HepG2 (cell line): Measurements from ENCODE around the gene KRTAP12-1. TPM values are rescaled to one million over a fixed set of nuclear protein-coding genes. Genes with fewer than 3 reads are reported as not detected.
A peak's percentile ranks its signal among the peaks of the same experiment; 100 is the strongest.

ENCODE experiments used
- CAMTA2 ChIP-seq: sonication (generic); formaldehyde crosslinking; IDR thresholded peaks from 2 replicates; pipeline ENCODE4 v1.4.0; 2020; ENCODE audit warnings: mild to moderate bottlenecking, missing genetic modification reagents, borderline replicate concordance
- IRX3 ChIP-seq: sonication (generic); formaldehyde crosslinking; IDR thresholded peaks from 2 replicates; pipeline ENCODE4 v1.8.1; 2023; ENCODE audit warnings: mild to moderate bottlenecking, low read depth, missing genetic modification reagents, borderline replicate concordance
- KLF16 ChIP-seq, 2 experiments: sonication (generic) in 1 of 2; formaldehyde crosslinking in 1 of 2; IDR thresholded peaks; 2 replicates each; pipeline versions ENCODE4 v1.6.1 to v1.8.0; 2016 to 2023; ENCODE audit warnings: missing genetic modification reagents in 2 of 2, missing compliant biosample characterization in 1 of 2
- MYNN ChIP-seq: sonication (generic); formaldehyde crosslinking; IDR thresholded peaks from 2 replicates; pipeline ENCODE4 v1.4.0; 2020; ENCODE audit warnings: mild to moderate bottlenecking, low read depth, missing genetic modification reagents
- NR1H2 ChIP-seq: sonication (generic); formaldehyde crosslinking; IDR thresholded peaks from 2 replicates; pipeline ENCODE4 v1.8.1; 2022; ENCODE audit warnings: low read depth, missing genetic modification reagents, borderline replicate concordance
- NR2F1 ChIP-seq, 2 experiments: fragments of 450-650 bp in 1 of 2; formaldehyde crosslinking in 1 of 2; IDR thresholded peaks; 2 replicates each; pipeline versions ENCODE4 v1.5.0 to v1.6.1; 2016 to 2020; ENCODE audit warnings: mild to moderate bottlenecking in 1 of 2, missing compliant biosample characterization in 1 of 2, missing genetic modification reagents in 1 of 2, moderate library complexity in 1 of 2
- POLR2AphosphoS2 ChIP-seq: IDR thresholded peaks from 2 replicates; pipeline ENCODE4 v1.6.1; 2011; ENCODE audit warnings: low read depth, low read length, improper control_type of control experiment
- RFX5 ChIP-seq: IDR thresholded peaks from 2 replicates; pipeline ENCODE4 v1.6.1; 2011; ENCODE audit warnings: low read depth, low read length, improper control_type of control experiment
- SOX5 ChIP-seq: IDR thresholded peaks from 2 replicates; pipeline ENCODE4 v1.6.1; 2016; ENCODE audit warnings: borderline replicate concordance
- STAG1 ChIP-seq: sonication (generic); formaldehyde crosslinking; IDR thresholded peaks from 2 replicates; pipeline ENCODE4 v1.4.0; 2020; ENCODE audit warnings: missing genetic modification reagents
- ZBTB7A ChIP-seq: sonication (generic); formaldehyde crosslinking; IDR thresholded peaks from 2 replicates; pipeline ENCODE4 v1.8.0; 2022; ENCODE audit warnings: mild to moderate bottlenecking, missing genetic modification reagents
- ZNF543 ChIP-seq: sonication (generic); formaldehyde crosslinking; IDR thresholded peaks from 2 replicates; pipeline ENCODE4 v1.4.0; 2020; ENCODE audit warnings: mild to moderate bottlenecking, missing genetic modification reagents
- ZNF776 ChIP-seq: sonication (generic); formaldehyde crosslinking; IDR thresholded peaks from 2 replicates; pipeline ENCODE4 v1.4.0; 2020; ENCODE audit warnings: mild to moderate bottlenecking, missing genetic modification reagents
- ZNF790 ChIP-seq: sonication (generic); formaldehyde crosslinking; IDR thresholded peaks from 2 replicates; pipeline ENCODE4 v1.8.0; 2022; ENCODE audit warnings: missing genetic modification reagents, mild to moderate bottlenecking, borderline replicate concordance
- ZSCAN30 ChIP-seq: sonication (generic); formaldehyde crosslinking; IDR thresholded peaks from 2 replicates; pipeline ENCODE4 v1.5.0; 2020; ENCODE audit warnings: mild to moderate bottlenecking, missing genetic modification reagents
- polyA plus RNA-seq, 8 experiments: library from polyadenylated mRNA; depleted of rRNA in 3 of 8; stranded (reverse) in 7 of 8; unstranded in 1 of 8; fragments of >200 nt; fragmentation: Illumina TruSeq in 4 of 8; extraction: Trizol in 4 of 8; gene quantifications; 2 replicates each; pipeline versions ENCODE4 v1.2.1 to v1.2.3, GENCODE V29; 2011 to 2016; ENCODE audit warnings: low read depth in 4 of 8, missing spikeins in 1 of 8, mixed read lengths in 1 of 8; ENCODE audit not compliant: insufficient read depth in 1 of 8
- total RNA-seq, 5 experiments: library from RNA; depleted of rRNA; stranded (reverse); fragments of >200 nt; fragmentation: Illumina TruSeq; extraction: Trizol; gene quantifications; 2 replicates each; pipeline ENCODE4 v1.2.3, GENCODE V29; 2016; ENCODE audit warnings: low read depth in 1 of 5
- TF ChIP-seq, protein P1 (sequence below): sonication (generic); formaldehyde crosslinking; IDR thresholded peaks from 2 replicates; pipeline ENCODE4 v1.4.0; 2020; ENCODE audit warnings: missing genetic modification reagents
- TF ChIP-seq, protein P2 (sequence below): sonication (generic); formaldehyde crosslinking; IDR thresholded peaks from 2 replicates; pipeline ENCODE4 v1.4.0; 2020; ENCODE audit warnings: missing genetic modification reagents
- TF ChIP-seq, protein P3 (sequence below): sonication (generic); formaldehyde crosslinking; IDR thresholded peaks from 2 replicates; pipeline ENCODE4 v1.8.1; 2023; ENCODE audit warnings: mild to moderate bottlenecking, moderate library complexity, missing genetic modification reagents
- TF ChIP-seq, protein P4 (sequence below): fragments of 450-650 bp; IDR thresholded peaks from 2 replicates; pipeline ENCODE4 v1.6.1; 2017
- TF ChIP-seq, protein P5 (sequence below): sonication (generic); formaldehyde crosslinking; conservative IDR thresholded peaks from 2 replicates; pipeline ENCODE4 v1.4.0; 2020; ENCODE audit warnings: missing genetic modification reagents
- TF ChIP-seq, protein P6 (sequence below): sonication (generic); formaldehyde crosslinking; IDR thresholded peaks from 2 replicates; pipeline ENCODE4 v1.8.0; 2022; ENCODE audit warnings: missing genetic modification reagents, mild to moderate bottlenecking, inconsistent platforms, borderline replicate concordance

The KRTAP12-1 gene
- total and polyA plus RNA-seq, 2 of the 13 experiments (the other 11 are each of a cell fraction or from before 2014, with no cell fraction given), result not detected

DNA sequence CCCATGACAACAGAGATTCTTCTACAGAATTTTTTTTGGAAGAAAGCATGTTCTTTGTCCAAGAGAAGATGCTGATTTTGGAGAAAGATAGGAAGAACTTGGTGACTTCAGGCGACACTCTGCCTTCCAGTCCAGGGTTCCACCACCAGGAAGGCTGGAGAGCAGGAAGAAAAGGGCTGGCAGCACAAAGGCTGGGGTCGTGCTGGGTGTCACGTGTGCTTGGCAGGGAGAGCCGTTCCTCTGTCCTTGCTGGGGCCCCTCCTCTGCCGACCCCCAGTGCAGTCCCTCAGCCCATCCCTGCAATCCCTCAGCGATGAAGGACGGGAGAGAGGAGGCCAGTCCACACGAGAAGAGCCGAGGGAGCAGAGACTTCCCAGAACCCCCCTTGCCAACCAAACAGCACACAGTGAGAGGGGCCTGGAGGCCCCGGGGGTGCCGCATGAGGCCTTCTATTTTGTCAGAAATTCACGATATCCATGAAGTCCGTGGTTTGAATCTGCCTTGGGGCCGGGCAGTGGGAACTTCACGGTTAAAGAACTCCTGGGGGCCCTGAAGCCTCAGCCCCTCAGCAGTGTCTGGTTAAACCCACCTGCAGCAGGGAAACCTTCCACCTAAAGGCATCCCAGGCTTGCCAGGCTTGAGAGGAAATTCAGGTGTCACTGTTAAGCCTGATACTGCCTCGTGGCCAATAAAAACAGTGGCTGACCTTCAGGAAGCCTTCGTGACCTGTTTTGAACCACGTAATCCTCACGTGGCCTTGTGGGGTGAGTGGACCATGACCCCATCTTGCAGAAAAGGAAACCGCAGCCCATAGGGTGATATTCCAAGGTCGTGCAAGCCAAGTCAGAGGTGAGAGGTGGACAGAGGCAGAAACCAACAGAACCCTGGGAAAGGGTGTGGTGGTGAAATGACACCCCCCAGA is 18.4 kb upstream of the KRTAP12-1 start (continued):
- no peak for TF ChIP-seq CAMTA2 (CRISPR knock-in tag)
- TF ChIP-seq, protein P1, sequence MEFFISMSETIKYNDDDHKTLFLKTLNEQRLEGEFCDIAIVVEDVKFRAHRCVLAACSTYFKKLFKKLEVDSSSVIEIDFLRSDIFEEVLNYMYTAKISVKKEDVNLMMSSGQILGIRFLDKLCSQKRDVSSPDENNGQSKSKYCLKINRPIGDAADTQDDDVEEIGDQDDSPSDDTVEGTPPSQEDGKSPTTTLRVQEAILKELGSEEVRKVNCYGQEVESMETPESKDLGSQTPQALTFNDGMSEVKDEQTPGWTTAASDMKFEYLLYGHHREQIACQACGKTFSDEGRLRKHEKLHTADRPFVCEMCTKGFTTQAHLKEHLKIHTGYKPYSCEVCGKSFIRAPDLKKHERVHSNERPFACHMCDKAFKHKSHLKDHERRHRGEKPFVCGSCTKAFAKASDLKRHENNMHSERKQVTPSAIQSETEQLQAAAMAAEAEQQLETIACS (CRISPR knock-in tag), result no peak
- TF ChIP-seq, protein P2, sequence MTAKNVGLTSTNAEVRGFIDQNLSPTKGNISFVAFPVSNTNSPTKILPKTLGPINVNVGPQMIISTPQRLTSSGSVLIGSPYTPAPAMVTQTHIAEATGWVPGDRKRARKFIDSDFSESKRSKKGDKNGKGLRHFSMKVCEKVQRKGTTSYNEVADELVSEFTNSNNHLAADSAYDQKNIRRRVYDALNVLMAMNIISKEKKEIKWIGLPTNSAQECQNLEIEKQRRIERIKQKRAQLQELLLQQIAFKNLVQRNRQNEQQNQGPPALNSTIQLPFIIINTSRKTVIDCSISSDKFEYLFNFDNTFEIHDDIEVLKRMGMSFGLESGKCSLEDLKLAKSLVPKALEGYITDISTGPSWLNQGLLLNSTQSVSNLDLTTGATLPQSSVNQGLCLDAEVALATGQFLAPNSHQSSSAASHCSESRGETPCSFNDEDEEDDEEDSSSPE (CRISPR knock-in tag), result peak; percentile 41; the same call in 1 of the 2 replicates
- TF ChIP-seq POLR2AphosphoS2, result no peak
- no peak for TF ChIP-seq ZSCAN30 (CRISPR knock-in tag)
- no peak for TF ChIP-seq ZNF543
- TF ChIP-seq, protein P3, sequence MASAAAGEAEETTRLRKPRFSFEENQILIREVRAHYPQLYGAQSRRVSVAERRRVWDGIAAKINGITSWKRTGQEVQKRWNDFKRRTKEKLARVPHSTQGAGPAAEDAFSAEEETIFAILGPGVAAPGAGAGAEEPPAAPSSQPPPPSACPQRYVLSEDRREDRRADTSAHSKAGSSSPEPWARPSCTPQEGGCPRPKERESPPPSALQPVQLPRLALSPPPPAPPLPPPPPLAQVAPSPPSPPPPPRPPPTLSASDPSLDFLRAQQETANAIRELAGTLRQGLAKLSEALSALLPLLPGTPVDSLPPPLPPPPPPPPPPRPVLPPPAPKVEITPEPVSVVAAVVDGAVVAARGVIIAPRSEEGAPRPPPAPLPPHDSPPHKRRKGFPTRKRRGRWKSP (CRISPR knock-in tag), result no peak
- no peak for TF ChIP-seq ZNF790 (CRISPR knock-in tag)
- TF ChIP-seq, protein P4, sequence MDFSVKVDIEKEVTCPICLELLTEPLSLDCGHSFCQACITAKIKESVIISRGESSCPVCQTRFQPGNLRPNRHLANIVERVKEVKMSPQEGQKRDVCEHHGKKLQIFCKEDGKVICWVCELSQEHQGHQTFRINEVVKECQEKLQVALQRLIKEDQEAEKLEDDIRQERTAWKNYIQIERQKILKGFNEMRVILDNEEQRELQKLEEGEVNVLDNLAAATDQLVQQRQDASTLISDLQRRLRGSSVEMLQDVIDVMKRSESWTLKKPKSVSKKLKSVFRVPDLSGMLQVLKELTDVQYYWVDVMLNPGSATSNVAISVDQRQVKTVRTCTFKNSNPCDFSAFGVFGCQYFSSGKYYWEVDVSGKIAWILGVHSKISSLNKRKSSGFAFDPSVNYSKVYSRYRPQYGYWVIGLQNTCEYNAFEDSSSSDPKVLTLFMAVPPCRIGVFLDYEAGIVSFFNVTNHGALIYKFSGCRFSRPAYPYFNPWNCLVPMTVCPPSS, result no peak
- TF ChIP-seq NR2F1 (CRISPR knock-in tag; IDR thresholded peaks at IDR 0.05), result peak; percentile 52 to 90; a peak in 2 of 4 replicates
- TF ChIP-seq, protein P5, sequence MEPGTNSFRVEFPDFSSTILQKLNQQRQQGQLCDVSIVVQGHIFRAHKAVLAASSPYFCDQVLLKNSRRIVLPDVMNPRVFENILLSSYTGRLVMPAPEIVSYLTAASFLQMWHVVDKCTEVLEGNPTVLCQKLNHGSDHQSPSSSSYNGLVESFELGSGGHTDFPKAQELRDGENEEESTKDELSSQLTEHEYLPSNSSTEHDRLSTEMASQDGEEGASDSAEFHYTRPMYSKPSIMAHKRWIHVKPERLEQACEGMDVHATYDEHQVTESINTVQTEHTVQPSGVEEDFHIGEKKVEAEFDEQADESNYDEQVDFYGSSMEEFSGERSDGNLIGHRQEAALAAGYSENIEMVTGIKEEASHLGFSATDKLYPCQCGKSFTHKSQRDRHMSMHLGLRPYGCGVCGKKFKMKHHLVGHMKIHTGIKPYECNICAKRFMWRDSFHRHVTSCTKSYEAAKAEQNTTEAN (CRISPR knock-in tag), result peak; percentile 50; the same call in 1 of the 2 replicates
- peak; percentile 80; the same call in 1 of the 2 replicates for TF ChIP-seq SOX5 (CRISPR knock-in tag)
- TF ChIP-seq IRX3 (CRISPR knock-in tag), result no peak
- TF ChIP-seq MYNN, result no peak
- TF ChIP-seq, protein P6, sequence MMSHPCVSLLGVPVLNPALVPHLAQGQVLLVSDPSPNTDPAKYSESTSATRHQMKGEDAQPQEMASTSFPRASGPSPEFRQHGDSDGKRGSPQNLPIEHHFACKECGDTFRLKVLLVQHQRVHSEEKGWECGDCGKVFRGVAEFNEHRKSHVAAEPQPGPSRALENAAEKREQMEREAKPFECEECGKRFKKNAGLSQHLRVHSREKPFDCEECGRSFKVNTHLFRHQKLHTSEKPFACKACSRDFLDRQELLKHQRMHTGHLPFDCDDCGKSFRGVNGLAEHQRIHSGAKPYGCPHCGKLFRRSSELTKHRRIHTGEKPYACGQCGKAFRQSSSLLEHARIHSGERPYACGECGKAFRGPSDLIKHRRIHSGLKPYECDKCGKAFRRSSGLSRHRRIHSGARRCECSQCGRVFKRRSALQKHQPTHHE (CRISPR knock-in tag), result no peak
- TF ChIP-seq ZNF776, result no peak
- peak in 1 of 2 experiments; percentile 62; a peak in 2 of 4 replicates for TF ChIP-seq KLF16 (CRISPR knock-in tag; IDR thresholded peaks at IDR 0.05)
- no peak for TF ChIP-seq RFX5
- no peak for TF ChIP-seq NR1H2 (CRISPR knock-in tag)
- peak; percentile 74; the same call in 1 of the 2 replicates for TF ChIP-seq ZBTB7A (CRISPR knock-in tag)
- TF ChIP-seq STAG1 (CRISPR knock-in tag), result no peak
